ENCODE data around the gene NCOA7.

NCOA7 gene

GRCh38 chr6:125784365-125784764, 6.4 kb upstream of the NCOA7 start:
- no peak for TF ChIP-seq CTCF (conservative IDR thresholded peaks at IDR 0.05; ENCODE audit: low read depth, low read length)

GRCh38 chr6:125787791-125788190, 3.0 kb upstream of the NCOA7 start:
- peak; percentile 54 for DNase-seq (ENCODE audit: low read depth)

More at GRCh38 chr6:125784365-125784764, 6.4 kb upstream of the NCOA7 start:
- H3K4me3 ChIP-seq (ENCODE audit: low read length): no peak overlapping the region
- DNase-seq (ENCODE audit: low read depth): no peak

GRCh38 chr6:125789167-125789566, 1.6 kb upstream of the NCOA7 start:
- TF ChIP-seq CTCF (conservative IDR thresholded peaks at IDR 0.05; ENCODE audit: low read depth, low read length): no peak
- DNase-seq (ENCODE audit: low read depth): no peak
- no peak overlapping the region for H3K4me3 ChIP-seq (ENCODE audit: low read length)

More at GRCh38 chr6:125787791-125788190, 3.0 kb upstream of the NCOA7 start:
- TF ChIP-seq CTCF (conservative IDR thresholded peaks at IDR 0.05; ENCODE audit: low read depth, low read length): peak; percentile 40
- no peak overlapping the region for H3K4me3 ChIP-seq (ENCODE audit: low read length)

GRCh38 chr6:125789576-125790357, 993 bp upstream of the NCOA7 start:
- H3K4me3 ChIP-seq (ENCODE audit: low read length): peak overlapping the region; percentile 86
- no peak for TF ChIP-seq CTCF (conservative IDR thresholded peaks at IDR 0.05; ENCODE audit: low read depth, low read length)
- DNase-seq (ENCODE audit: low read depth): no peak

- TF ChIP-seq CTCF (conservative IDR thresholded peaks at IDR 0.05; ENCODE audit: low read depth, low read length): peak; percentile 78
- DNase-seq (ENCODE audit: low read depth): no peak
- H3K4me3 ChIP-seq (ENCODE audit: low read length): peak overlapping the region; percentile 86
Measured at GRCh38 chr6:125791151-125791819, 525 bp downstream of the NCOA7 start.

GRCh38 chr6:125791820-125792165, 1.0 kb downstream of the NCOA7 start:
- no peak for TF ChIP-seq CTCF (conservative IDR thresholded peaks at IDR 0.05; ENCODE audit: low read depth, low read length)
- no peak for DNase-seq (ENCODE audit: low read depth)
- peak overlapping the region; percentile 86 for H3K4me3 ChIP-seq (ENCODE audit: low read length)

GRCh38 chr6:125792172-125792571, 1.4 kb downstream of the NCOA7 start:
- H3K4me3 ChIP-seq (ENCODE audit: low read length): peak overlapping the region; percentile 86
- no peak for TF ChIP-seq CTCF (conservative IDR thresholded peaks at IDR 0.05; ENCODE audit: low read depth, low read length)
- no peak for DNase-seq (ENCODE audit: low read depth)

All from retinal pigment epithelial cell (primary cell).